ENCODE measurements around the gene RUFY1. TPM values are rescaled to one million over a fixed set of nuclear protein-coding genes. Genes with fewer than 3 reads are reported as not detected.
"Not testable (repeated sequence)": the region's sequence is repeated elsewhere in the genome, so short reads cannot be mapped to it uniquely, and the experiment has no call there.

The RUFY1 gene
- 47.9 TPM for total RNA-seq

GRCh38 chr5:179550511-179551342, at the start of gene RUFY1:
Gene RUFY1, plus strand, starts transcription at chr5:179550554. Its CDS starts 16 bp downstream, at chr5:179550570.
- DNase-seq, result peak; percentile 81

- not testable (repeated sequence) for DNase-seq
These were observed 48.4 kb upstream of the RUFY1 start for GRCh38 chr5:179501997-179502396.

- DNase-seq, result not testable (repeated sequence)
These were observed 47.9 kb upstream of the RUFY1 start for GRCh38 chr5:179502420-179502819.

GRCh38 chr5:179504191-179504590, 46.2 kb upstream of the RUFY1 start:
- DNase-seq, result no peak

GRCh38 chr5:179504600-179505396, 45.6 kb upstream of the RUFY1 start:
- no peak for DNase-seq

GRCh38 chr5:179505636-179506261, 44.6 kb upstream of the RUFY1 start:
- no peak for DNase-seq

GRCh38 chr5:179509239-179509638, 41.1 kb upstream of the RUFY1 start:
- DNase-seq, result no peak

- no peak for DNase-seq
These were observed 40.5 kb upstream of the RUFY1 start for GRCh38 chr5:179509845-179510244.

GRCh38 chr5:179512452-179513000, 37.8 kb upstream of the RUFY1 start:
- no peak for DNase-seq

GRCh38 chr5:179515501-179515900, 34.9 kb upstream of the RUFY1 start:
- not testable (repeated sequence) for DNase-seq

GRCh38 chr5:179516221-179516620, 34.1 kb upstream of the RUFY1 start:
- no peak for DNase-seq

GRCh38 chr5:179517746-179518145, 32.6 kb upstream of the RUFY1 start:
- DNase-seq, result not testable (repeated sequence)

GRCh38 chr5:179518369-179518768, 32.0 kb upstream of the RUFY1 start:
- not testable (repeated sequence) for DNase-seq

GRCh38 chr5:179519416-179520070, 30.8 kb upstream of the RUFY1 start:
- DNase-seq, result not testable (repeated sequence)

GRCh38 chr5:179522107-179522506, 28.2 kb upstream of the RUFY1 start:
- not testable (repeated sequence) for DNase-seq

- no peak for DNase-seq
These were observed 23.4 kb upstream of the RUFY1 start for GRCh38 chr5:179526978-179527377.

- DNase-seq, result no peak
These were observed 20.0 kb upstream of the RUFY1 start for GRCh38 chr5:179530069-179530998.

- DNase-seq, result no peak
These were observed 17.3 kb upstream of the RUFY1 start for GRCh38 chr5:179533024-179533423.

GRCh38 chr5:179533907-179534306, 16.4 kb upstream of the RUFY1 start:
- no peak for DNase-seq

GRCh38 chr5:179534431-179534830, 15.9 kb upstream of the RUFY1 start:
- DNase-seq, result no peak

GRCh38 chr5:179536676-179537075, 13.7 kb upstream of the RUFY1 start:
- DNase-seq, result no peak

Measured in skin of body (tissue), 2 donors.